ENCODE measurements around the gene DICER1. TPM values are rescaled to one million over a fixed set of nuclear protein-coding genes. Genes with fewer than 3 reads are reported as not detected.

DICER1 gene
- total RNA-seq, 1 donor from 2014 or later: 103 TPM

Small RNA genes within 50 kb of the gene (microRNA-seq; reads per million reads assigned to microRNA genes)
- 5.2 reads per million, percentile 21 among the genes with 10 or more reads in this experiment for gene MIR3173

Other genes with a start within 250 kb of the DICER1 start
- 10.8 and 14.0 TPM in 2 replicates for gene CLMN, start 162.4 kb upstream of the DICER1 start, total RNA-seq

Data from astrocyte (in vitro differentiated cells and primary cell).